PC-9 (cell line): ENCODE data around the gene ZSCAN10. TPM values are rescaled to one million over a fixed set of nuclear protein-coding genes. Genes with fewer than 3 reads are reported as not detected.
"Not testable (repeated sequence)": the region's sequence is repeated elsewhere in the genome, so short reads cannot be mapped to it uniquely, and the experiment has no call there.

ENCODE experiments used
- BruUV-seq: library from RNA; stranded (reverse); fragments of 400-500 nt; replicated peaks from 2 replicates; lab custom pipeline; 2021; lab: Mats Ljungman, UMichigan
- CTCF ChIA-PET: fragments of 300-600 bp; sonication (Branson Sonifier 250); formaldehyde crosslinking; loops from one replicate; lab custom pipeline; 2022; ENCODE audit warnings: antibody characterized with exemption; lab: Charles Lee
- POLR2A ChIA-PET: fragments of 300-600 bp; sonication (Branson Sonifier 250); formaldehyde crosslinking; loops from one replicate; lab custom pipeline; 2022; ENCODE audit warnings: antibody characterized with exemption; ENCODE audit not compliant: unreplicated experiment; lab: Charles Lee
- DNase-seq, 2 experiments: peaks; one replicate each; pipeline versions ENCODE4 v3.0.0 to v3.0.0-alpha.2; 2015 to 2022; ENCODE audit warnings: mixed read lengths in 1 of 2
- H2AFZ ChIP-seq: fragments of 200-600 bp; sonication (generic); 2 replicates; pipeline ENCODE4 v1.8.1; 2017; ENCODE audit warnings: antibody characterized with exemption
- H3F3A ChIP-seq: fragments of 200-600 bp; sonication (generic); 2 replicates; pipeline ENCODE4 v1.8.1; 2017; ENCODE audit warnings: antibody characterized with exemption, mild to moderate bottlenecking, low read depth; ENCODE audit not compliant: insufficient read depth
- H3K27ac ChIP-seq: fragments of 200-600 bp; sonication (generic); 2 replicates; pipeline ENCODE4 v1.6.1; 2016; ENCODE audit warnings: mixed run types
- H3K27me3 ChIP-seq: fragments of 200-600 bp; sonication (generic); 2 replicates; pipeline ENCODE4 v1.6.1; 2016; ENCODE audit warnings: low read depth, mixed run types; ENCODE audit not compliant: insufficient read depth
- H3K36me3 ChIP-seq: fragments of 200-600 bp; sonication (generic); 2 replicates; pipeline ENCODE4 v1.6.1; 2016; ENCODE audit warnings: low read depth, mixed run types
- H3K4me1 ChIP-seq: fragments of 200-600 bp; sonication (generic); replicated peaks from 2 replicates; pipeline ENCODE4 v1.6.1; 2016; ENCODE audit warnings: mixed run types; ENCODE audit not compliant: insufficient read depth
- H3K4me2 ChIP-seq: fragments of 200-600 bp; sonication (generic); 2 replicates; pipeline ENCODE4 v1.6.1; 2017; ENCODE audit warnings: mixed run types
- H3K4me3 ChIP-seq: fragments of 200-600 bp; sonication (generic); 2 replicates; pipeline ENCODE4 v1.6.1; 2016; ENCODE audit warnings: mixed run types
- H3K79me2 ChIP-seq: fragments of 200-600 bp; sonication (generic); 2 replicates; pipeline ENCODE4 v1.6.1; 2017; ENCODE audit warnings: low read depth, mixed run types
- H3K9me2 ChIP-seq: fragments of 200-600 bp; sonication (generic); 2 replicates; pipeline ENCODE4 v1.8.1; 2017; ENCODE audit warnings: mild to moderate bottlenecking; ENCODE audit not compliant: insufficient read depth
- H3K9me3 ChIP-seq: fragments of 200-600 bp; sonication (generic); 2 replicates; pipeline ENCODE4 v1.8.1; 2016; ENCODE audit warnings: low read depth; ENCODE audit not compliant: insufficient read depth
- H4K20me1 ChIP-seq: fragments of 200-600 bp; sonication (generic); 2 replicates; pipeline ENCODE4 v1.8.1; 2017; ENCODE audit not compliant: insufficient read depth
- EZH2 ChIP-seq: fragments of 200-600 bp; sonication (generic); IDR thresholded peaks from 2 replicates; pipeline ENCODE4 v1.8.0; 2017; ENCODE audit warnings: antibody characterized with exemption, low read depth
- intact Hi-C: fragments of 100-400 bp; cut with micrococcal nuclease; formaldehyde crosslinking; loops from one replicate; pipeline ENCODE4 v1.10.0; 2022; ENCODE audit not compliant: unreplicated experiment
- total RNA-seq: library from RNA; stranded (reverse); gene quantifications from 2 replicates; pipeline ENCODE4 v1.2.3, GENCODE V29; 2021
- TF ChIP-seq, protein P1 (sequence below): fragments of 200-600 bp; sonication (generic); conservative IDR thresholded peaks from 2 replicates; pipeline ENCODE4 v1.6.1; 2017; ENCODE audit warnings: mixed run types, antibody characterized with exemption, mild to moderate bottlenecking, moderate library complexity

ZSCAN10 gene
- total RNA-seq, 1 experiment from 2014 or later: not detected

DNA sequence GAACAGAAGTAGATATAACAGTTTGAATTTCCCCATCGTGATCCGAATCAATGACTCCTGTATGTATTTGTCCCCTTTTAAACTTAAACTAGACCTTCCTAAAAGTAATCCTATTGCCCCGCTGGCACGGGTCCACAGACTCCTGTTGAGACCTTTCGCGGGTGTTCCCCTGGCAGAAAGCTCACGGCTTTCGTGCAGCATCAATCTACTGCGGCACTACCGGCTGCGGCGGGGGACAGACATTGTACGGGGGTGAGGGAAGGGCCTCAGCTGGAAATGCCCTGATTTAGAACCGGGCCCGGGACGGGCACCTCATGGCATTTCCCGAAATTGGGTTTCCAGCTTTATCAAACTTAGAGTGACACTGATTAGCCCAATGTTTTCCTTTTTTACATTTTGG, 19.1 kb downstream of the ZSCAN10 start:
- H3K9me3 ChIP-seq: no peaks in the 10 kb centered on the region
- H3K4me2 ChIP-seq: no peak overlapping the region
- no peaks in the 10 kb centered on the region for H3K36me3 ChIP-seq
- no peaks in the 10 kb centered on the region for H3K9me2 ChIP-seq
- peaks cover 24% of the 10 kb centered on the region for H3K27me3 ChIP-seq
- no TSS peak for BruUV-seq
- H4K20me1 ChIP-seq: no peaks in the 10 kb centered on the region
- no peak for DNase-seq
- H3F3A ChIP-seq: 0 out of 2 replicates have a peak, but pooled peaks cover 6% of the 10 kb centered on the region
- H3K27ac ChIP-seq: no peak overlapping the region
- intact Hi-C loops: no loop called here
- H3K4me1 ChIP-seq: peaks cover 15% of the 10 kb centered on the region
- H2AFZ ChIP-seq: no peak overlapping the region
- TF ChIP-seq EZH2: no peak
- TF ChIP-seq, protein P1, sequence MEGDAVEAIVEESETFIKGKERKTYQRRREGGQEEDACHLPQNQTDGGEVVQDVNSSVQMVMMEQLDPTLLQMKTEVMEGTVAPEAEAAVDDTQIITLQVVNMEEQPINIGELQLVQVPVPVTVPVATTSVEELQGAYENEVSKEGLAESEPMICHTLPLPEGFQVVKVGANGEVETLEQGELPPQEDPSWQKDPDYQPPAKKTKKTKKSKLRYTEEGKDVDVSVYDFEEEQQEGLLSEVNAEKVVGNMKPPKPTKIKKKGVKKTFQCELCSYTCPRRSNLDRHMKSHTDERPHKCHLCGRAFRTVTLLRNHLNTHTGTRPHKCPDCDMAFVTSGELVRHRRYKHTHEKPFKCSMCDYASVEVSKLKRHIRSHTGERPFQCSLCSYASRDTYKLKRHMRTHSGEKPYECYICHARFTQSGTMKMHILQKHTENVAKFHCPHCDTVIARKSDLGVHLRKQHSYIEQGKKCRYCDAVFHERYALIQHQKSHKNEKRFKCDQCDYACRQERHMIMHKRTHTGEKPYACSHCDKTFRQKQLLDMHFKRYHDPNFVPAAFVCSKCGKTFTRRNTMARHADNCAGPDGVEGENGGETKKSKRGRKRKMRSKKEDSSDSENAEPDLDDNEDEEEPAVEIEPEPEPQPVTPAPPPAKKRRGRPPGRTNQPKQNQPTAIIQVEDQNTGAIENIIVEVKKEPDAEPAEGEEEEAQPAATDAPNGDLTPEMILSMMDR: no peak
- H3K4me3 ChIP-seq: no peak overlapping the region
- POLR2A ChIA-PET: no interaction called here
- CTCF ChIA-PET: interaction anchor here (0.6 kb wide), 1 partner anchor 60 kb away, joined by 3 read pairs; no protein-coding TSS in a partner anchor
- H3K79me2 ChIP-seq: no peaks in the 10 kb centered on the region

DNA sequence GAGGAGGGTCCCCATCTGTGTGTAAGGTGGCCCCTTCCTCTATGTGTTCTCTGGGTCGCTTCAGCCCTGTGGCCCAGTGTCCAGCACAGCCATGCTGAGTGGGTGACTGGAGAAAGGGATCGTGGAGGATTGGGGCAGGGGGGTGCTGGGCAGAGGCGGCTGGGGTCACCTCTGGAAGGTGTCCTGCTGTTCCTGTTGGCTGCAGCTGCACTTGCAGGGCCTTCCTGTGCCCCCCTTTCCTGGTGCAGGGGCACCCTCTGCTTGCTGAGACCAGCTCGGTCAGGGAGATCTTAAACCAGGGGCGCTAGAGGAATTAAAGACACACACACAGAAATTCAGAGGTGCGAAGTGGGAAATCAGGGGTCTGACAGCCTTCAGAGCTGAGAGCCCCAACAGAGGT, 22.5 kb downstream of the ZSCAN10 start:
- Histone ChIP-seq H3K4me1 (peaks cover 15% of the 10 kb centered on the region), H3K36me3 (no peaks in the 10 kb centered on the region), H3K27me3 (peaks cover 24% of the 10 kb centered on the region), H4K20me1 (no peaks in the 10 kb centered on the region), H3F3A (0 out of 2 replicates have a peak, but pooled peaks cover 6% of the 10 kb centered on the region), H3K4me3 (no peak overlapping the region), H3K27ac (no peak overlapping the region), H3K4me2 (no peak overlapping the region), H2AFZ (no peak overlapping the region), H3K9me3 (no peaks in the 10 kb centered on the region), H3K79me2 (no peaks in the 10 kb centered on the region), H3K9me2 (no peaks in the 10 kb centered on the region)
- ChIA-PET CTCF (interaction anchor here (0.6 kb wide), 1 partner anchor 124 kb away, joined by 6 read pairs; no protein-coding TSS in a partner anchor), POLR2A (no interaction called here)
- intact Hi-C loops: no loop called here
- no peak for DNase-seq
- no TSS peak for BruUV-seq
- TF ChIP-seq, protein P1: no peak
- no peak for TF ChIP-seq EZH2

DNA sequence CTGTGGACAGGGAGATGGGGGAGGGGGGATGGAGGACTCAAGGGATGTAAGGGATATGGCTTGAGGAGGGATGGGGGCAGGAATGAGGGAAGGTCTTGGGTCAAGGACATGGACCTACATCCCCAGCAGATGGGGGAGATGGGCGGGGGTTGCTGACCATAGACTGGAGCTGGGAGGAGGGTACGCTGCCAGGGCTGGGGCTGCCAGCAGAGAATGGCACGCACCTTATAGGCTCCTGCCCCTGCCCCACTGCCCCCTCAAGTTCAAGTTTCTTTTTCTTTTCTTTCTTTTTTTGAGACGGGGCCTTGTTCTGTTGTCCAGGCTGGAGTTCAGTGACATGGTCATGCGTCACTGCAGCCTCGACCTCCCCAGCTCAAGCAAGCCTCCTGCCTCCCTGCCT, 23.1 kb downstream of the ZSCAN10 start:
- H3K4me2 ChIP-seq, H2AFZ ChIP-seq, H3K4me3 ChIP-seq, H4K20me1 ChIP-seq, H3K27ac ChIP-seq, H3F3A ChIP-seq, H3K79me2 ChIP-seq, H3K9me3 ChIP-seq, H3K36me3 ChIP-seq, POLR2A ChIA-PET, intact Hi-C loops, DNase-seq, H3K9me2 ChIP-seq, BruUV-seq: not testable (repeated sequence)
- H3K4me1 ChIP-seq: peaks cover 15% of the 10 kb centered on the region
- peaks cover 19% of the 10 kb centered on the region for H3K27me3 ChIP-seq
- CTCF ChIA-PET: interaction anchor here (0.6 kb wide), 1 partner anchor 123 kb away, joined by 6 read pairs; no protein-coding TSS in a partner anchor

DNA sequence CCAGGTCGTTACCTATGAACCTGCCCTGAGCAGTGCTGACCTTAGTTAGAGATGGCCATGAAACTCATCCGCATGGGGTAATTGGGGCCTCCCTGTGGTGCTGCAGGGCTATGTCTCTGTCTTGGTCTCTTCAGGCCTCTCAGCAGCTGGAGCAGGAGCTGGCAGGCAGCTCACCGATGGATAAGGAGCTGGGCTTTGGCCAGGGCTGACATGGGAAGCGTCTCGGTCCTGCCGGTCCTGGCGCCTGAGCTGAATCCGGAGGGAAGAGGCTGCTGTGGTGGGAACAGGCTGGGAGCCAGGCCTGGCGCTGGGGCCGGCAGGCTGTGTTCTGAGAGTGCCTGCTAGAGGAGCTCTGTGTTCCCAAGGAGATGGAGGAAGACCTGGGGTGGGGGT, 23.6 kb downstream of the ZSCAN10 start:
- Histone ChIP-seq H3K79me2 (no peaks in the 10 kb centered on the region), H3K9me2 (no peaks in the 10 kb centered on the region), H3K9me3 (no peaks in the 10 kb centered on the region), H2AFZ (no peak overlapping the region), H3K27ac (no peak overlapping the region), H3K4me3 (no peak overlapping the region), H3K27me3 (peaks cover 15% of the 10 kb centered on the region), H4K20me1 (no peaks in the 10 kb centered on the region), H3K4me2 (no peak overlapping the region), H3K36me3 (no peaks in the 10 kb centered on the region), H3K4me1 (peaks cover 15% of the 10 kb centered on the region), H3F3A (0 out of 2 replicates have a peak, but pooled peaks cover 6% of the 10 kb centered on the region)
- ChIA-PET CTCF (no interaction called here), POLR2A (no interaction called here)
- no TSS peak for BruUV-seq
- TF ChIP-seq EZH2: no peak
- TF ChIP-seq, protein P1: no peak
- no peak for DNase-seq
- intact Hi-C loops: no loop called here
